ENCODE measurements around the gene RPL9.

The RPL9 gene

GRCh38 chr4:39495446-39496213 is 36.9 kb upstream of the RPL9 start:
- Histone ChIP-seq H3K27ac (peak overlapping the region in 1 of 2 donors; percentile 23), H3K4me3 (no peak overlapping the region)
- no peak for DNase-seq (ENCODE audit: low spot score)
- TF ChIP-seq, protein P1, sequence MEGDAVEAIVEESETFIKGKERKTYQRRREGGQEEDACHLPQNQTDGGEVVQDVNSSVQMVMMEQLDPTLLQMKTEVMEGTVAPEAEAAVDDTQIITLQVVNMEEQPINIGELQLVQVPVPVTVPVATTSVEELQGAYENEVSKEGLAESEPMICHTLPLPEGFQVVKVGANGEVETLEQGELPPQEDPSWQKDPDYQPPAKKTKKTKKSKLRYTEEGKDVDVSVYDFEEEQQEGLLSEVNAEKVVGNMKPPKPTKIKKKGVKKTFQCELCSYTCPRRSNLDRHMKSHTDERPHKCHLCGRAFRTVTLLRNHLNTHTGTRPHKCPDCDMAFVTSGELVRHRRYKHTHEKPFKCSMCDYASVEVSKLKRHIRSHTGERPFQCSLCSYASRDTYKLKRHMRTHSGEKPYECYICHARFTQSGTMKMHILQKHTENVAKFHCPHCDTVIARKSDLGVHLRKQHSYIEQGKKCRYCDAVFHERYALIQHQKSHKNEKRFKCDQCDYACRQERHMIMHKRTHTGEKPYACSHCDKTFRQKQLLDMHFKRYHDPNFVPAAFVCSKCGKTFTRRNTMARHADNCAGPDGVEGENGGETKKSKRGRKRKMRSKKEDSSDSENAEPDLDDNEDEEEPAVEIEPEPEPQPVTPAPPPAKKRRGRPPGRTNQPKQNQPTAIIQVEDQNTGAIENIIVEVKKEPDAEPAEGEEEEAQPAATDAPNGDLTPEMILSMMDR (IDR thresholded peaks at IDR 0.05): no peak

- Histone ChIP-seq H3K4me3 (no peak overlapping the region), H3K27ac (no peak overlapping the region)
- TF ChIP-seq, protein P1 (IDR thresholded peaks at IDR 0.05): no peak
- DNase-seq (ENCODE audit: low spot score): no peak
Measured at GRCh38 chr4:39494354-39494753, 35.6 kb upstream of the RPL9 start.

GRCh38 chr4:39490322-39490721 is 31.6 kb upstream of the RPL9 start:
- DNase-seq (ENCODE audit: low spot score): no peak
- H3K27ac ChIP-seq: no peak overlapping the region
- TF ChIP-seq, protein P1 (IDR thresholded peaks at IDR 0.05): no peak
- no peak overlapping the region for H3K4me3 ChIP-seq

DNA sequence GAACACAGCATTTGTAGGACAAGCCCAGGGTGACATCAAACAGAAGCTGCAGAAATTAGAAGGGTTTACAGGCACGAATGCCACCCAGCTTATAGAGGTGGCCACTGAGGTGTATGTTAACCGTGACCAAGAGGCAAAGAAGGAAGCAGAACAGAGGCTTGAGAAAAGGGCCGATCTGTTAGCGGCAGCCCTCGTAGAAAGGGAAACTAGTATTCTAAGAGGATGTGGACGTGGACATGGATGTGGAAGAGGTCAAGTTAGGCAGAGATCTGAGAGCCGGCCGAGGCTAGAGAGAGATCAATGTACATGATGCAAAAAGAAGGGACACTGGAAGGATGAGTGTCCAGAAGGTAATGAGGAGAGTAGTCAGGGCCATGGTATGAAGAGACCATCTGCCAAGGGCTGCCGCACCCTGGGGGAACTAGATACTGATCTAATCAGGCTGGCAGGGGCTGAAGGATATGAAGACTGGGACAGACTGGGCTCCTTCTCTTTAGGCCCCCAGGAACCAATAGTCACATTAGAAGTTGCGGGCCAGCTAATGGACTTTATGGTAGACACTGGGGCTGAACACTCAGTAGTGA is 27.6 kb upstream of the RPL9 start:
- Histone ChIP-seq H3K27ac (no peak overlapping the region), H3K4me3 (no peak overlapping the region)
- no peak for DNase-seq (ENCODE audit: low spot score)
- TF ChIP-seq, protein P1 (IDR thresholded peaks at IDR 0.05): no peak

GRCh38 chr4:39484582-39485272 is 26.0 kb upstream of the RPL9 start:
- TF ChIP-seq, protein P1 (IDR thresholded peaks at IDR 0.05): no peak
- Histone ChIP-seq H3K4me3 (no peak overlapping the region), H3K27ac (no peak overlapping the region)
- no peak for DNase-seq (ENCODE audit: low spot score)

GRCh38 chr4:39480902-39481695 is 22.4 kb upstream of the RPL9 start:
- DNase-seq (ENCODE audit: low spot score): no peak
- TF ChIP-seq, protein P1 (IDR thresholded peaks at IDR 0.05): no peak
- Histone ChIP-seq H3K27ac (no peak overlapping the region), H3K4me3 (no peak overlapping the region)
